Mesendoderm (in vitro differentiated cells): ENCODE measurements around the gene PTMA.

Experiments used
- DNase-seq: peaks from one replicate; pipeline ENCODE4 v3.0.0; 2013
- H2AK5ac ChIP-seq: 2 replicates; pipeline ENCODE4 v1.6.1; 2013; ENCODE audit warnings: low read length, inconsistent platforms
- H2BK120ac ChIP-seq: 2 replicates; pipeline ENCODE4 v1.6.1; 2013; ENCODE audit warnings: low read depth, mild to moderate bottlenecking, low read length, moderate library complexity, mixed read lengths
- H2BK15ac ChIP-seq: replicated peaks from 2 replicates; pipeline ENCODE4 v1.6.1; 2013; ENCODE audit warnings: low read depth, mild to moderate bottlenecking, moderate library complexity
- H2BK5ac ChIP-seq: 2 replicates; pipeline ENCODE4 v1.6.1; 2013; ENCODE audit warnings: low read length, inconsistent platforms
- H3K18ac ChIP-seq: 2 replicates; pipeline ENCODE4 v1.6.1; 2013; ENCODE audit warnings: mild to moderate bottlenecking, low read length, mixed read lengths
- H3K23ac ChIP-seq: one replicate; pipeline ENCODE4 v1.6.1; 2013; ENCODE audit warnings: low read length
- H3K27ac ChIP-seq: 2 replicates; pipeline ENCODE4 v1.5.1; 2013; ENCODE audit warnings: low read depth, mild to moderate bottlenecking, inconsistent platforms, low read length, moderate library complexity
- H3K27me3 ChIP-seq: 2 replicates; pipeline ENCODE4 v1.6.1; 2013; ENCODE audit warnings: low read length, control low read depth, mild to moderate bottlenecking, inconsistent platforms; ENCODE audit not compliant: insufficient read depth, poor library complexity
- H3K36me3 ChIP-seq: 2 replicates; pipeline ENCODE4 v1.6.1; 2013; ENCODE audit warnings: low read length, inconsistent platforms; ENCODE audit not compliant: control insufficient read depth, insufficient read depth
- H3K4ac ChIP-seq: one replicate; pipeline ENCODE4 v1.6.1; 2013; ENCODE audit warnings: low read depth, mild to moderate bottlenecking, low read length, moderate library complexity
- H3K4me1 ChIP-seq: 2 replicates; pipeline ENCODE4 v1.6.1; 2013; ENCODE audit warnings: low read depth, low read length, inconsistent platforms; ENCODE audit not compliant: control insufficient read depth
- H3K4me2 ChIP-seq: 2 replicates; pipeline ENCODE4 v1.6.1; 2013; ENCODE audit warnings: low read length
- H3K4me3 ChIP-seq: 2 replicates; pipeline ENCODE4 v1.5.1; 2013; ENCODE audit warnings: mild to moderate bottlenecking, low read length
- H3K56ac ChIP-seq: one replicate; pipeline ENCODE4 v1.6.1; 2013; ENCODE audit warnings: low read length
- H3K79me1 ChIP-seq: 2 replicates; pipeline ENCODE4 v1.6.1; 2013; ENCODE audit warnings: low read length, inconsistent platforms
- H3K79me2 ChIP-seq: 2 replicates; pipeline ENCODE4 v1.6.1; 2013; ENCODE audit warnings: mild to moderate bottlenecking, low read length; ENCODE audit not compliant: control insufficient read depth, insufficient read depth
- H3K9ac ChIP-seq: 2 replicates; pipeline ENCODE4 v1.6.1; 2013; ENCODE audit warnings: low read length, inconsistent platforms
- H4K5ac ChIP-seq: one replicate; pipeline ENCODE4 v1.6.1; 2013; ENCODE audit warnings: low read length
- H4K8ac ChIP-seq: one replicate; pipeline ENCODE4 v1.6.1; 2013; ENCODE audit warnings: low read depth, mild to moderate bottlenecking, control low read depth, low read length, moderate library complexity
- WGBS: extraction: QIAGEN DNeasy Blood & Tissue Kit; methylation state at CpG from one replicate; pipeline ENCODE4 v1.1.7; 2013; ENCODE audit warnings: low lambda C conversion rate, missing lambda C conversion rate; ENCODE audit not compliant: insufficient coverage; ENCODE audit errors: extremely low coverage; 5-methylcytosine and 5-hydroxymethylcytosine counted together

Gene PTMA

GRCh38 chr2:231667096-231667427, 41.3 kb upstream of the PTMA start:
- Histone ChIP-seq H2BK120ac (no peak overlapping the region), H3K9ac (peak overlapping the region; percentile 93), H3K4me1 (peaks cover 10% of the 10 kb centered on the region), H4K5ac (no peak overlapping the region), H3K4ac (peak overlapping the region; percentile 76), H3K27ac (peak overlapping the region; percentile 95), H2BK5ac (no peak overlapping the region), H3K23ac (no peak overlapping the region), H3K4me2 (peak overlapping the region; percentile 77), H3K18ac (peak overlapping the region; percentile 95), H3K4me3 (no peak overlapping the region), H3K56ac (peak overlapping the region; percentile 98), H2BK15ac (no peak overlapping the region), H3K36me3 (no peaks in the 10 kb centered on the region), H3K79me2 (no peaks in the 10 kb centered on the region), H2AK5ac (no peak overlapping the region), H4K8ac (peak overlapping the region; percentile 30), H3K27me3 (no peaks in the 10 kb centered on the region), H3K79me1 (no peaks in the 10 kb centered on the region)
- no peak for DNase-seq
- no CpG with 5 or more reads among the region's 11 CpGs for WGBS

GRCh38 chr2:231667496-231667895, 40.8 kb upstream of the PTMA start:
- peaks cover 12% of the 10 kb centered on the region for H3K4me1 ChIP-seq
- H2BK5ac ChIP-seq = no peak overlapping the region
- H2AK5ac ChIP-seq = no peak overlapping the region
- H2BK120ac ChIP-seq = no peak overlapping the region
- peak overlapping the region; percentile 98 for H3K56ac ChIP-seq
- no peak overlapping the region for H3K4me2 ChIP-seq
- no peaks in the 10 kb centered on the region for H3K27me3 ChIP-seq
- no peak overlapping the region for H3K23ac ChIP-seq
- H3K27ac ChIP-seq = peak overlapping the region; percentile 95
- H3K4ac ChIP-seq = peak overlapping the region; percentile 76
- no CpG with 5 or more reads among the region's 7 CpGs for whole genome bisulfite sequencing
- peak overlapping the region; percentile 93 for H3K9ac ChIP-seq
- H3K79me1 ChIP-seq = no peaks in the 10 kb centered on the region
- H3K18ac ChIP-seq = peak overlapping the region; percentile 95
- no peak overlapping the region for H3K4me3 ChIP-seq
- no peak overlapping the region for H2BK15ac ChIP-seq
- H3K36me3 ChIP-seq = no peaks in the 10 kb centered on the region
- H4K8ac ChIP-seq = no peak overlapping the region
- H3K79me2 ChIP-seq = no peaks in the 10 kb centered on the region
- H4K5ac ChIP-seq = no peak overlapping the region
- DNase-seq = no peak

GRCh38 chr2:231668981-231669380, 39.3 kb upstream of the PTMA start:
- H2AK5ac ChIP-seq = no peak overlapping the region
- no peak for DNase-seq
- no peak overlapping the region for H3K18ac ChIP-seq
- no peak overlapping the region for H4K8ac ChIP-seq
- WGBS = no CpG with 5 or more reads among the region's 2 CpGs
- H4K5ac ChIP-seq = no peak overlapping the region
- H3K4ac ChIP-seq = no peak overlapping the region
- H3K9ac ChIP-seq = no peak overlapping the region
- no peaks in the 10 kb centered on the region for H3K27me3 ChIP-seq
- no peak overlapping the region for H2BK5ac ChIP-seq
- no peak overlapping the region for H3K4me2 ChIP-seq
- H3K79me1 ChIP-seq = no peaks in the 10 kb centered on the region
- no peak overlapping the region for H3K4me3 ChIP-seq
- no peak overlapping the region for H3K23ac ChIP-seq
- H2BK15ac ChIP-seq = no peak overlapping the region
- no peaks in the 10 kb centered on the region for H3K79me2 ChIP-seq
- no peak overlapping the region for H3K27ac ChIP-seq
- no peak overlapping the region for H3K56ac ChIP-seq
- peaks cover 15% of the 10 kb centered on the region for H3K4me1 ChIP-seq
- no peaks in the 10 kb centered on the region for H3K36me3 ChIP-seq
- no peak overlapping the region for H2BK120ac ChIP-seq

DNA sequence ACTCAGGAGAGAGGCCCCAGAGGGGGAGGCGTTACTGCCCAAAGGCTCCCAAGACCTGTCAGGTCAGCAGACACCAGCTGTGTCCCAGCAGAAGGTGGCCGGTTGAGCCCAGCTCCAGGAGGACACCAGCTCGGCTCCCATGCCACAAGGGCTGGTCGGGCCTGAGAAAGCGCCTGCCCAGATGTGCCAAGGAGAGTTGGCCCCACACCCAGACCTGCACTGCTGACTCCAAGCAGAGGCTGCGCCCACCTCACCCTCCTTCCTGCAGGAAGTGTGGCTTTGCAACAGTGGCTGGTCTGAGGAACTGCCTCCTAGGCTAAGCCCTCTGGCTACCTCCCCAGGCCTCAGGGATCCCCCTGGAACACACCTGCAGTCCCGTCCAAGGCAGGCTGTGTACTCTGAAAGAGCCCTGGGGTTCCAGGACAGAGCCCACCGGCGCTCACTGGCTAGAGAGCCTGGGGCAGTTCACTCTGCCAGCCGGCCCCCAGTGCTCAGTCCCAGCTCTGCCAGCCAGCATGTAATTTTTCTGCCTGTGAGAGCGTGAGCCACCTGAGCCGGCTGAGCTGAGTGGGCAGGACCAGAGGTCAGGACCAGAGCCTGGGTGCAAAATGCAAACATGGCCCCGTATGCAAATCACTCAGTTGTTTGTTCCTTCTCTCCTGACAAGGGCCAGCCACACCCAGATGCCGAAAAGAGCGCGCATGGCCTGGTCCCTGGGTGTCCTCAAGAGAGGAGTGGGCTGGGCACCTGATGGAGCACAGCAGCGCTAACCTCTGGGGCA, 36.9 kb upstream of the PTMA start:
- Histone ChIP-seq H3K36me3 (no peaks in the 10 kb centered on the region), H2BK5ac (no peak overlapping the region), H3K4me2 (no peak overlapping the region), H3K79me2 (no peaks in the 10 kb centered on the region), H2BK120ac (peak overlapping the region; percentile 3), H3K4ac (peak overlapping the region; percentile 1), H4K5ac (no peak overlapping the region), H3K27me3 (no peaks in the 10 kb centered on the region), H2BK15ac (no peak overlapping the region), H3K4me1 (peaks cover 16% of the 10 kb centered on the region), H3K56ac (peak overlapping the region; percentile 79), H3K9ac (peak overlapping the region; percentile 40), H3K18ac (peak overlapping the region; percentile 39), H3K23ac (no peak overlapping the region), H3K27ac (peak overlapping the region; percentile 4), H3K79me1 (no peaks in the 10 kb centered on the region), H4K8ac (no peak overlapping the region), H2AK5ac (peak overlapping the region; percentile 15), H3K4me3 (no peak overlapping the region)
- no CpG with 5 or more reads among the region's 17 CpGs for WGBS
- DNase-seq = no peak

DNA sequence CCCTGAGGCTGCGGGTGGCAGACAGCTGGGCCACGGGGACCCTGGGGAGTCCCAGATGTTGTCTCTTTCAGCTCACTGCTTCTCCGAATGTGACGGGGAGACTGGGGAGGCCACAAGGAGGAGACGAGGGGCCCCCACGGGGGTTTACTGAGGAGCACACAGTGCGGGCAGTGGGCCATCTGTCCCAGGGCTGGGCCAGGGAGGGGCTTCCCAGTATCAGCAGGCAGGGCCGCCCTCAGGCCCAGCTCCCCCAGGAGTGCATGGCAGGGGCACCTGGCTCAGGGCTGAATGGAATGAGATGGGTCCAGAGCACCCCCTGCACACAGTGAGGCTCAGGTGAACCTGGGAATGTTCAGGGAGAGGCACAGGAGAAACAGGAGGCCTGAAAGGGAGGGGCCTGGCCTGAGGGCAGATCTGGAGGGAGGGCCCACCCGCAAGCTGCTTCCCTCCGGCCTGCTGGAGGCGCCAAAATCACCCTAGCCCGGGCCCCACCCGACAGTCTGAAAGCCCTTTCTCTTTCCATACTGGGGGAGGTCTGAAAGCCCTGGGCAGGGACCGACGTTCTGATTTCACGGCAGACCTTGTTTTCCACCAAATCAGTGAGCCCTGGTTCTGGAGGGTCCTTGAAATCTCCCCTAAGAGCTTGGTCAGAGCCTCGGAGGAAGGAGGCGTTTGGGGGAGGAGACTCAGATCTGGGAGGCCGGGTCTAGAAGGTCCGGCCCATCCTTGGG, 35.5 kb upstream of the PTMA start:
- H4K5ac ChIP-seq = no peak overlapping the region
- H3K27ac ChIP-seq = peak overlapping the region; percentile 91
- no peaks in the 10 kb centered on the region for H3K36me3 ChIP-seq
- no peaks in the 10 kb centered on the region for H3K27me3 ChIP-seq
- WGBS = no CpG with 5 or more reads among the region's 20 CpGs
- H3K4me1 ChIP-seq = peaks cover 16% of the 10 kb centered on the region
- H3K79me2 ChIP-seq = no peaks in the 10 kb centered on the region
- no peak overlapping the region for H4K8ac ChIP-seq
- H3K56ac ChIP-seq = peak overlapping the region; percentile 81
- peak overlapping the region; percentile 5 for H2BK120ac ChIP-seq
- H3K4ac ChIP-seq = peak overlapping the region; percentile 61
- H3K9ac ChIP-seq = peak overlapping the region; percentile 65
- H3K4me2 ChIP-seq = peak overlapping the region; percentile 38
- peak overlapping the region; percentile 93 for H2BK5ac ChIP-seq
- peak overlapping the region; percentile 66 for H3K23ac ChIP-seq
- DNase-seq = peak; percentile 93
- H3K79me1 ChIP-seq = no peaks in the 10 kb centered on the region
- no peak overlapping the region for H2BK15ac ChIP-seq
- H3K18ac ChIP-seq = peak overlapping the region; percentile 90
- peak overlapping the region; percentile 94 for H2AK5ac ChIP-seq
- no peak overlapping the region for H3K4me3 ChIP-seq
